ENCODE measurements around the gene ADGRF1. TPM values are rescaled to one million over a fixed set of nuclear protein-coding genes. Genes with fewer than 3 reads are reported as not detected.

The ADGRF1 gene
- total RNA-seq, 1 experiment from 2014 or later: 39.6 TPM

GRCh38 chr6:47019941-47020340 is 22.2 kb downstream of the ADGRF1 start:
- Histone ChIP-seq H3K9ac (ENCODE audit: low read length) (no peak overlapping the region), H3K9me2 (ENCODE audit: insufficient read depth) (no peaks in the 10 kb centered on the region), H3K4me1 (ENCODE audit: control insufficient read depth in 1 of 2, insufficient read depth in 2 of 2, low read length in 2 of 2) (no peaks in the 10 kb centered on the region), H4K20me1 (ENCODE audit: insufficient read depth) (no peaks in the 10 kb centered on the region), H3K9me3 (ENCODE audit: control insufficient read depth in 1 of 2, insufficient read depth in 1 of 2, low read depth in 1 of 2, low read length in 2 of 2) (no peaks in the 10 kb centered on the region), H3K4me2 (ENCODE audit: low read length) (no peak overlapping the region), H3K36me3 (ENCODE audit: control insufficient read depth in 1 of 2, insufficient read depth in 2 of 2, low read length in 2 of 2) (peaks cover 0 to 22% of the 10 kb centered on the region in 2 experiments; a peak in 2 of 4 replicates), H3K4me3 (replicated peaks in 1 of 2; ENCODE audit: low read depth in 1 of 2, low read length in 2 of 2) (no peak overlapping the region), H3K27ac (ENCODE audit: low read depth, low read length) (no peak overlapping the region), H3K27me3 (ENCODE audit: insufficient read depth, low read length) (no peaks in the 10 kb centered on the region), H3K79me2 (ENCODE audit: insufficient read depth, low read length) (no peaks in the 10 kb centered on the region), H2AFZ (ENCODE audit: low read depth, low read length, poor library complexity, severe bottlenecking) (no peak overlapping the region)
- no TSS peak for BruUV-seq (replicated peaks)
- ChIA-PET CTCF (no interaction called here), RAD21 (ENCODE audit: low non-redundant PET in 1 of 2, low total read pairs in 2 of 2, uncharacterized antibody in 2 of 2, unreplicated experiment in 2 of 2) (no interaction called here), POLR2A (no interaction called here)
- no peak for DNase-seq (ENCODE audit: low read depth, low spot score)
- TF ChIP-seq POLR2A (IDR thresholded peaks at IDR 0.05; ENCODE audit: borderline replicate concordance, extremely low read depth, insufficient read depth, insufficient read length): no peak
- TF ChIP-seq EZH2phosphoT487 (IDR thresholded peaks at IDR 0.05; ENCODE audit: borderline replicate concordance): no peak
- no peak for TF ChIP-seq RAD21 (IDR thresholded peaks at IDR 0.05; ENCODE audit: low read depth)
- no peak for TF ChIP-seq JUND (IDR thresholded peaks at IDR 0.05)
- no peak for TF ChIP-seq EZH2 (IDR thresholded peaks at IDR 0.05)
- TF ChIP-seq REST (IDR thresholded peaks at IDR 0.05; ENCODE audit: low read depth): no peak
- intact Hi-C loops (cut with micrococcal nuclease): no loop called here
- no peak for ATAC-seq

GRCh38 chr6:47016909-47017308 is 25.2 kb downstream of the ADGRF1 start:
- RAD21 ChIA-PET (ENCODE audit: low non-redundant PET in 1 of 2, low total read pairs in 2 of 2, uncharacterized antibody in 2 of 2, unreplicated experiment in 2 of 2): no interaction called here
- no peaks in the 10 kb centered on the region for H3K79me2 ChIP-seq (ENCODE audit: insufficient read depth, low read length)
- no peaks in the 10 kb centered on the region for H4K20me1 ChIP-seq (ENCODE audit: insufficient read depth)
- peaks cover 0 to 21% of the 10 kb centered on the region in 2 experiments; a peak in 2 of 4 replicates for H3K36me3 ChIP-seq (ENCODE audit: control insufficient read depth in 1 of 2, insufficient read depth in 2 of 2, low read length in 2 of 2)
- no peak overlapping the region for H3K27ac ChIP-seq (ENCODE audit: low read depth, low read length)
- no TSS peak for BruUV-seq (replicated peaks)
- H3K9ac ChIP-seq (ENCODE audit: low read length): no peak overlapping the region
- POLR2A ChIA-PET: no interaction called here
- intact Hi-C loops (cut with micrococcal nuclease): no loop called here
- TF ChIP-seq FOSL1 (IDR thresholded peaks at IDR 0.05; ENCODE audit: low read depth): no peak
- no peak for TF ChIP-seq CBX3 (IDR thresholded peaks at IDR 0.05; ENCODE audit: low read depth)
- TF ChIP-seq YY1 (IDR thresholded peaks at IDR 0.05; ENCODE audit: extremely low read depth, insufficient replicate concordance, low read depth, low read length): no peak
- no peak for TF ChIP-seq ELF1 (IDR thresholded peaks at IDR 0.05; ENCODE audit: borderline replicate concordance, low read depth)
- H3K27me3 ChIP-seq (ENCODE audit: insufficient read depth, low read length): no peaks in the 10 kb centered on the region
- H3K9me2 ChIP-seq (ENCODE audit: insufficient read depth): no peaks in the 10 kb centered on the region
- DNase-seq (ENCODE audit: low read depth, low spot score) (no peak), ATAC-seq (no peak)
- H3K4me2 ChIP-seq (ENCODE audit: low read length): no peak overlapping the region
- no peak overlapping the region for H2AFZ ChIP-seq (ENCODE audit: low read depth, low read length, poor library complexity, severe bottlenecking)
- no peaks in the 10 kb centered on the region for H3K9me3 ChIP-seq (ENCODE audit: control insufficient read depth in 1 of 2, insufficient read depth in 1 of 2, low read depth in 1 of 2, low read length in 2 of 2)
- no peak overlapping the region for H3K4me3 ChIP-seq (replicated peaks in 1 of 2; ENCODE audit: low read depth in 1 of 2, low read length in 2 of 2)
- no peaks in the 10 kb centered on the region for H3K4me1 ChIP-seq (ENCODE audit: control insufficient read depth in 1 of 2, insufficient read depth in 2 of 2, low read length in 2 of 2)
- CTCF ChIA-PET: no interaction called here
